GM23248 (cell line): ENCODE results near the gene MMP28. TPM values are rescaled to one million over a fixed set of nuclear protein-coding genes. Genes with fewer than 3 reads are reported as not detected.
A peak's percentile ranks its signal among the peaks of the same experiment; 100 is the strongest.

ENCODE experiments used
- DNase-seq: peaks from one replicate; pipeline ENCODE4 v3.0.0-alpha.2; 2015
- H2AFZ ChIP-seq: fragments of 200-600 bp; sonication (generic); 2 replicates; pipeline ENCODE4 v1.6.1; 2016; ENCODE audit warnings: antibody characterized with exemption
- H3F3A ChIP-seq: fragments of 200-600 bp; sonication (generic); 2 replicates; pipeline ENCODE4 v1.6.1; 2016; ENCODE audit warnings: mild to moderate bottlenecking, antibody characterized with exemption, mixed run types; ENCODE audit not compliant: insufficient read depth
- H3K27ac ChIP-seq: fragments of 200-600 bp; sonication (generic); 2 replicates; pipeline ENCODE4 v1.5.1; 2016; ENCODE audit warnings: mild to moderate bottlenecking
- H3K27me3 ChIP-seq: fragments of 200-600 bp; sonication (generic); replicated peaks from 2 replicates; pipeline ENCODE4 v1.6.1; 2016; ENCODE audit warnings: mild to moderate bottlenecking; ENCODE audit not compliant: insufficient read depth
- H3K36me3 ChIP-seq: fragments of 200-600 bp; sonication (generic); 2 replicates; pipeline ENCODE4 v1.6.1; 2016; ENCODE audit warnings: low read depth, mild to moderate bottlenecking
- H3K4me1 ChIP-seq: fragments of 200-600 bp; sonication (generic); 2 replicates; pipeline ENCODE4 v1.6.1; 2016; ENCODE audit warnings: mild to moderate bottlenecking; ENCODE audit not compliant: insufficient read depth
- H3K4me2 ChIP-seq: fragments of 200-600 bp; sonication (generic); one replicate; pipeline ENCODE4 v1.6.1; 2016; ENCODE audit warnings: mild to moderate bottlenecking; ENCODE audit not compliant: unreplicated experiment
- H3K4me3 ChIP-seq: fragments of 200-600 bp; sonication (generic); 2 replicates; pipeline ENCODE4 v1.5.1; 2016; ENCODE audit warnings: mild to moderate bottlenecking
- H3K79me2 ChIP-seq: fragments of 200-600 bp; sonication (generic); 2 replicates; pipeline ENCODE4 v1.6.1; 2016; ENCODE audit warnings: mild to moderate bottlenecking; ENCODE audit not compliant: insufficient read depth
- H3K9ac ChIP-seq: fragments of 200-600 bp; sonication (generic); 2 replicates; pipeline ENCODE4 v1.6.1; 2016; ENCODE audit warnings: mild to moderate bottlenecking
- H3K9me2 ChIP-seq: fragments of 200-600 bp; sonication (generic); 2 replicates; pipeline ENCODE4 v1.6.1; 2016; ENCODE audit warnings: mixed run types, mild to moderate bottlenecking, moderate library complexity; ENCODE audit not compliant: insufficient read depth
- H3K9me3 ChIP-seq: fragments of 200-600 bp; sonication (generic); one replicate; pipeline ENCODE4 v1.6.1; 2017; ENCODE audit warnings: low read depth
- H4K20me1 ChIP-seq: fragments of 200-600 bp; sonication (generic); 2 replicates; pipeline ENCODE4 v1.6.0; 2016; ENCODE audit not compliant: insufficient read depth
- EZH2 ChIP-seq: fragments of 200-600 bp; sonication (generic); IDR thresholded peaks from 2 replicates; pipeline ENCODE4 v1.6.1; 2018; ENCODE audit warnings: antibody characterized with exemption, mild to moderate bottlenecking; ENCODE audit not compliant: insufficient read depth, poor library complexity, severe bottlenecking
- EZH2phosphoT487 ChIP-seq: fragments of 200-600 bp; sonication (generic); IDR thresholded peaks from 2 replicates; pipeline ENCODE4 v1.6.1; 2018; ENCODE audit warnings: antibody characterized with exemption, moderate library complexity, mild to moderate bottlenecking, low read depth; ENCODE audit not compliant: insufficient read depth
- WGBS, 2 experiments: methylation state at CpG; one replicate each; pipeline ENCODE4 v1.1.6; 2015 to 2017; ENCODE audit warnings: low lambda C conversion rate in 2 of 2, low coverage in 1 of 2; ENCODE audit errors: missing lambda C conversion rate in 2 of 2; 5-methylcytosine and 5-hydroxymethylcytosine counted together
- in situ Hi-C: fragments of 300-500 bp; cut with MboI; formaldehyde crosslinking; loops from 2 replicates; pipeline ENCODE4 v1.15.0; 2020
- polyA plus RNA-seq: library from polyadenylated mRNA; unstranded; fragments of >200 nt; fragmentation: Nextera tagmentation; extraction: Ambion mirVana; gene quantifications from 2 replicates; pipeline ENCODE4 v1.2.1, GENCODE V29; 2016
- total RNA-seq: library from RNA; depleted of rRNA; stranded (reverse); fragments of >200 nt; shearing (Covaris generic); gene quantifications from 2 replicates; pipeline ENCODE4 v1.2.3, GENCODE V29; 2014

MMP28 gene
- total and polyA plus RNA-seq, 2 experiments from 2014 or later = not detected

DNA sequence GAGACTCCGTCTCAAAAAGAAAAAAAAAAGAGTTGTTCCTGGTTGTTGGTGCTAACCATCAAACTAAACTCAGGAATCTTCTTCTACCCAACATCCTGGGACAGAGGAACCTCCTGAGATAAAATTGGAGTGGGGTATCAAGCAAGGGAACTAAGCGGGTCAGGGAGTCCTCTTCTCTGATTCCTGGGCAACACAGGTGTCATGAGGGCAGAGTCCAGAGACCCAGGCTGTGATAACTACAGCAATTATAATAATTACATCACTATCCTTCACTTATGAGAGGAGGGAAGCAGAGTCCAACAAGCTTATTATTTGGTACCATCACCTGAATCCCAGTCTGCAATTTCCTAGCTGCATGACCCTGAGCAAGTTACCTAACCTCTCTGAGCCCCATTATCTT lies 26.6 kb downstream of the MMP28 start:
- no peaks in the 10 kb centered on the region for H3K36me3 ChIP-seq
- 60 to 75% methylated on average over 2 of the region's 2 CpGs for WGBS, 2 experiments
- no peak overlapping the region for H3K9ac ChIP-seq
- no peaks in the 10 kb centered on the region for H3K9me2 ChIP-seq
- no peaks in the 10 kb centered on the region for H3K79me2 ChIP-seq
- H2AFZ ChIP-seq = no peak overlapping the region
- in situ Hi-C loops = no loop called here
- H3K4me3 ChIP-seq = no peak overlapping the region
- H3K9me3 ChIP-seq = no peaks in the 10 kb centered on the region
- H3K4me2 ChIP-seq = no peak overlapping the region
- H3K27me3 ChIP-seq = peaks cover 21% of the 10 kb centered on the region
- H4K20me1 ChIP-seq = no peaks in the 10 kb centered on the region
- no peak for TF ChIP-seq EZH2
- no peak for TF ChIP-seq EZH2phosphoT487
- no peaks in the 10 kb centered on the region for H3F3A ChIP-seq
- H3K27ac ChIP-seq = no peak overlapping the region
- H3K4me1 ChIP-seq = no peaks in the 10 kb centered on the region
- no peak for DNase-seq

- Histone ChIP-seq H3K36me3 (no peaks in the 10 kb centered on the region), H3K79me2 (no peaks in the 10 kb centered on the region), H3K9ac (no peak overlapping the region), H3K4me3 (no peak overlapping the region), H4K20me1 (no peaks in the 10 kb centered on the region), H2AFZ (no peak overlapping the region), H3K27ac (no peak overlapping the region), H3K27me3 (peaks cover 10% of the 10 kb centered on the region), H3K9me3 (no peaks in the 10 kb centered on the region), H3F3A (no peaks in the 10 kb centered on the region), H3K4me2 (no peak overlapping the region), H3K4me1 (no peaks in the 10 kb centered on the region), H3K9me2 (no peaks in the 10 kb centered on the region)
- WGBS, 2 experiments = 23 to 25% methylated on average over 7 of the region's 7 CpGs
- DNase-seq = peak; percentile 75
- TF ChIP-seq EZH2phosphoT487 (no peak), EZH2 (no peak)
- in situ Hi-C loops = no loop called here
Observed at GRCh38 chr17:35766903-35767510, 28.4 kb downstream of the MMP28 start.

DNA sequence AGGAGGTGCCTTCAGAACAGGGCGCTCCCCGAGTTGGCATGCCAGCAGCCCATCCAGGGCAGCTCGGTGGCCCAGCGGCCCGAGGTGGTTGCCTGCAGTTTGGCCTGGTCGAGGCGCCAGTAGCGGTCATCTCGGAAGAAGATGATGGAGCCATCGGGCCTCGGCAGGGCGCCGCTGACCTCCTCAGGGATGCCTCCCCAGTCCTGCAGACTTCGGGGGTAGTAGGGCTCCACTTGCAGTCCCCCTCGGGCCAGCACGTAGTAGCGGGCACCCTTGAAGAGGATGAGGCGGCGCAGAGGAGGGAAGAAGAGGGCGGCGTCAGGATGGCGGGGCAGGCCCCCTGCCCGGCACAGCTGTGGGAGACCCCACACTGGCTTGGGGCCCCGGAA lies 29.0 kb downstream of the MMP28 start:
- Histone ChIP-seq H3K27me3 (peaks cover 7% of the 10 kb centered on the region; the same call in 1 of the 2 replicates), H3K4me1 (no peaks in the 10 kb centered on the region), H3K9me3 (no peaks in the 10 kb centered on the region), H3K4me2 (no peak overlapping the region), H2AFZ (no peak overlapping the region), H4K20me1 (no peaks in the 10 kb centered on the region), H3K79me2 (no peaks in the 10 kb centered on the region), H3K9me2 (no peaks in the 10 kb centered on the region), H3K36me3 (no peaks in the 10 kb centered on the region), H3F3A (no peaks in the 10 kb centered on the region), H3K4me3 (no peak overlapping the region), H3K27ac (no peak overlapping the region), H3K9ac (no peak overlapping the region)
- no peak for DNase-seq
- WGBS, 2 experiments = 78 to 81% methylated on average over 20 to 24 of the region's 24 CpGs
- in situ Hi-C loops = no loop called here
- no peak for TF ChIP-seq EZH2
- TF ChIP-seq EZH2phosphoT487 = no peak

DNA sequence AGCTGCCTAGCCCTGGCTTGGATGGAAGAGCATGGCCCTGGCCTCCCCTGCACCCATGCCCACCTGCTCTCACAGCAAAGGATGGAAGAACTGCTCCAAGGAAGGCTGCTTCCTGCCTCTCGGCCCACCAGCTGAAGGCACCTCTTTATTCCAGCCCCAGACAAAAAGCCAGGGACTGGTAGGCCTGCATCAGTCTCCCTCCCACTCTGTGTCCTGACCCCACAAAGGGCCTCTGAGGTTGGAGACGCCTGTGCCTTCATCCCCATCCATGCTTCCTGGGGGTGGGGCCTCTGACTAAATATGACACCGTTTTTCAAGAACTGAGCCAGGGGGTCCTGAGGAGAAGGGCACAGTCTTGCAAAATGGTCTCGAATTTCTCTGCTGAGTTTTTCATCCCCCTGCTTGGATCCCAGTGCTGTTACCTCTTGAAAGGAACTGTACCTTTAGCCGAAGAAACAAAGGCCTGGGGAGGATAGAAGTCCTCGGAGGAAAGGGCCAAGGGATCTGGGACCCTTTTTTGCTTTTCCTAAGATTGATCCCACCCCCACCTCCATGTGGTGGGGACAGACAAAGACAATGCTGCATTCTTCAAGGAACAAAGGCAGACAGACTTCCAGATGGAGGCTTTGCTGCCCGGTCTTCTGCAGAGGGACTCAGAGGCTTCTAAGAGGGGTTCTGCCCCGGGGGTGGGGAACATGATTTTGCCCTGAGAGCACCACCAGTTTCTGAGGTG lies 29.5 kb downstream of the MMP28 start:
- Histone ChIP-seq H3K9ac (no peak overlapping the region), H2AFZ (no peak overlapping the region), H3K4me3 (no peak overlapping the region), H3K79me2 (no peaks in the 10 kb centered on the region), H4K20me1 (no peaks in the 10 kb centered on the region), H3K4me2 (no peak overlapping the region), H3K4me1 (no peaks in the 10 kb centered on the region), H3K36me3 (no peaks in the 10 kb centered on the region), H3K9me2 (no peaks in the 10 kb centered on the region), H3K27me3 (peaks cover 7% of the 10 kb centered on the region; the same call in 1 of the 2 replicates), H3F3A (no peaks in the 10 kb centered on the region), H3K27ac (no peak overlapping the region), H3K9me3 (no peaks in the 10 kb centered on the region)
- no peak for DNase-seq
- in situ Hi-C loops = no loop called here
- no peak for TF ChIP-seq EZH2phosphoT487
- TF ChIP-seq EZH2 = no peak
- 59 to 60% methylated on average over 8 of the region's 8 CpGs for whole genome bisulfite sequencing, 2 experiments
